HL-60 (cell line): ENCODE data around the gene CRYGD.
"Not testable (repeated sequence)": the region's sequence is repeated elsewhere in the genome, so short reads cannot be mapped to it uniquely, and the experiment has no call there.

Experiments
- DNase-seq, 2 experiments: peaks; one replicate each; pipeline ENCODE4 v3.0.0-alpha.2; 2010 to 2020; ENCODE audit warnings: low read depth in 1 of 2, low spot score in 1 of 2
- H3K27ac ChIP-seq: fragments of 250-450 bp; sonication (Bioruptor Pico); replicated peaks from 2 replicates; pipeline ENCODE4 v1.5.1; 2020; ENCODE audit warnings: mild to moderate bottlenecking, moderate library complexity
- H3K27me3 ChIP-seq: fragments of 250-450 bp; sonication (Bioruptor Pico); 2 replicates; pipeline ENCODE4 v1.5.1; 2021; ENCODE audit warnings: mild to moderate bottlenecking, moderate library complexity; ENCODE audit not compliant: insufficient read depth, poor library complexity, severe bottlenecking
- H3K4me3 ChIP-seq: replicated peaks from 2 replicates; pipeline ENCODE4 v1.5.1; 2011; ENCODE audit warnings: mild to moderate bottlenecking, control low read depth, low read length; ENCODE audit not compliant: insufficient read depth
- CTCF ChIP-seq: IDR thresholded peaks from one replicate; pipeline ENCODE4 v1.5.1; 2011; ENCODE audit warnings: low read length, control low read depth, inconsistent platforms; ENCODE audit not compliant: insufficient read depth
- GABPA ChIP-seq: IDR thresholded peaks from 2 replicates; pipeline ENCODE4 v1.6.1; 2012; ENCODE audit warnings: low read depth
- POLR2AphosphoS5 ChIP-seq: IDR thresholded peaks from 2 replicates; pipeline ENCODE4 v1.6.1; 2012; ENCODE audit warnings: low read depth
- REST ChIP-seq: IDR thresholded peaks from 2 replicates; pipeline ENCODE4 v1.6.1; 2012; ENCODE audit warnings: low read depth; ENCODE audit not compliant: insufficient replicate concordance
- SPI1 ChIP-seq: IDR thresholded peaks from 2 replicates; pipeline ENCODE4 v1.6.1; 2012; ENCODE audit warnings: low read depth, mild to moderate bottlenecking, borderline replicate concordance
- long read RNA-seq: library from polyadenylated mRNA; unstranded; transcript quantifications from one replicate; pipeline ENCODE4 v2.0.0, GENCODE V29; 2020

Gene CRYGD
- long read RNA-seq: 0 reads

GRCh38 chr2:208124013-208124715 lies at the start of gene CRYGD:
CRYGD (minus strand) TSS chr2:208124524; CDS start chr2:208124473, 51 bp downstream.
- peak within 1 kb of the TSS; percentile 23; the same call in 1 of the 2 replicates for H3K4me3 ChIP-seq
- DNase-seq: peak in 1 of 2 experiments; percentile 7
- not testable (repeated sequence) for H3K27me3 ChIP-seq, H3K27ac ChIP-seq

DNA sequence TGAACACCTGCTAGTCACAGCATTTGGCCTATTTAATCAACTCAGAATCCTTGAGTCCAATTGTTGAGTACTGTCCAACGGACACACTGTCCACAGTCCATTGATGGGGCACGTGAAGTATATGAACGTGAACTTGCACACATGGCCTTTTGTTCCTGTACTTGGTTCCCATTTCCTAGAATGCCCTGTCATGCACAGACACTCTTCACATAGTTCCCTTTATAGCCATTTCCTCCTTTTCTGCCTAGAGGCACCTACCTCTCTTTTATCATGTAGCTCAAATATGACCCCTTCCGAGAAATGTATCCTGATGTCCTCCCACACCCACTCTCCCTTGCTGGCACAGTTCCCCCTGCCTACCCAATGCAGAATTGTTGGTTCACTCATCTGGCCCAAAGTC lies 47.8 kb upstream of the CRYGD start:
- Histone ChIP-seq H3K27me3 (no peaks in the 10 kb centered on the region), H3K27ac (no peak overlapping the region), H3K4me3 (no peak overlapping the region)
- TF ChIP-seq GABPA: no peak
- no peak for TF ChIP-seq REST
- TF ChIP-seq SPI1: peak; percentile 72; the same call in 1 of the 2 replicates
- TF ChIP-seq CTCF: no peak
- no peak for TF ChIP-seq POLR2AphosphoS5
- peak; percentile 3 to 69 for DNase-seq

- no peak overlapping the region for H3K4me3 ChIP-seq
- H3K27me3 ChIP-seq: no peaks in the 10 kb centered on the region
- no peak for DNase-seq
- TF ChIP-seq CTCF (no peak), GABPA (no peak), REST (no peak)
- H3K27ac ChIP-seq: no peak overlapping the region
Measured at GRCh38 chr2:208164951-208165755, 40.8 kb upstream of the CRYGD start.

GRCh38 chr2:208163489-208163888 lies 39.2 kb upstream of the CRYGD start, which contains the start of gene CRYGA:
CRYGA (minus strand) TSS chr2:208163589; CDS start chr2:208163556, 33 bp downstream.
- DNase-seq: no peak
- H3K4me3 ChIP-seq: no peak within 1 kb of the TSS
- TF ChIP-seq REST: no peak
- TF ChIP-seq GABPA: no peak
- TF ChIP-seq CTCF: no peak
- no peak for TF ChIP-seq SPI1
- no peak for TF ChIP-seq POLR2AphosphoS5
- H3K27me3 ChIP-seq: no peaks in the 10 kb centered on the region
- H3K27ac ChIP-seq: no peak within 1 kb of the TSS
